COR-L47 (cell line): ENCODE results near the gene TNFRSF12A.
A peak's percentile ranks its signal among the peaks of the same experiment; 100 is the strongest.
"Not testable (repeated sequence)": the region's sequence is repeated elsewhere in the genome, so short reads cannot be mapped to it uniquely, and the experiment has no call there.

Experiments used
- DNase-seq: peaks from one replicate; lab custom pipeline; 2025; lab: John Stamatoyannopoulos, UW

Gene TNFRSF12A

DNA sequence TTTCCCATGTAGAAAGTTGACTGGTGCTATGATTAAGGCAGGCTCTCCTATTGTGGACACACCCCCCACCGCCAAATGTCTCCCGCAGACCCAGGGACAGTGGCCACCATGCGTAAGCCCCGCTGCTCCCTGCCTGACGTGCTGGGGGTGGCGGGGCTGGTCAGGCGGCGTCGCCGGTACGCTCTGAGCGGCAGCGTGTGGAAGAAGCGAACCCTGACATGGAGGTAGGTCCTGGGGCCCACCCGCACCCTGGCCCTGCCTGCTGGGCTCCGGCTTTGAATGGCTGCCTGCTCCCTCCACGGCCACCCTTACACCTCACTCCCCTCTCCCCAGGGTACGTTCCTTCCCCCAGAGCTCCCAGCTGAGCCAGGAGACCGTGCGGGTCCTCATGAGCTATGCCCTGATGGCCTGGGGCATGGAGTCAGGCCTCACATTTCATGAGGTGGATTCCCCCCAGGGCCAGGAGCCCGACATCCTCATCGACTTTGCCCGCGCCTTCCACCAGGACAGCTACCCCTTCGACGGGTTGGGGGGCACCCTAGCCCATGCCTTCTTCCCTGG is 29.8 kb downstream of the TNFRSF12A start:
- DNase-seq: no peak

DNA sequence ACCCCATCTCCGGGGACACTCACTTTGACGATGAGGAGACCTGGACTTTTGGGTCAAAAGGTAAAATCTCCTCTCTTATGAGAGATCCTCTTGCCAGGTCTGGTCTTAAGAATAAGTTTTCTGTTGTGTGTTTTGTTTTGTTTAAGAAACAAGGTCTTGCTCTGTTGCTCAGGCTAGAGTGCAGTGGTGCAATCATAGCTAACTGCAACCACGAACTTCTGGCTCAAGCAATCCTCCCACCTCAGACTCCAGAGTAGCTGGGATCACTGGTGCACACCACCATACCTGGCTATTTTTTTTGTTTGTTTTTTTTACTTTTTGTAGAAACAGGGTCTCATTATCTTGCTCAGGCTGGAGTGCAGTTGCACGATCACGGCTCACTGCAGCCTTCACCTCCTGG is 30.3 kb downstream of the TNFRSF12A start:
- DNase-seq: no peak

DNA sequence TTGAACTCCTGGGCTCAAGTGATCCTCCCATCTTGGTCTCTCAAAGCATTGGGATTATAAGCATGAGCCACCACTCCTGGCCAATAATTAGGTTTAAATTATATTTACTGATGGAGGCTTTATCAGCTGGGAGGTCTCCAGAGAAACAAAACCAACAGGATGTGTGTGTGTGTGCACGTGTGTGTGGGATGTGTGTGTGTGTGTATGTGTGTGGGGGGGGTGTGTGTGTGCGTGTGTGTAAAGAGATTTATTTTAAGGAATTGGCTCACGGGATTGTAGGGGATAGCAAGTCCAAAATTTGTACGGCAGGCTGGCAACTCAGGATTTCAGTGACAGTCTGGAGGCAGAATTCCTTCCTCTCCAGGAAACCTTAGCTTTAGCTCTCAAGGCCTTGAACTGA is 30.8 kb downstream of the TNFRSF12A start:
- no peak for DNase-seq

DNA sequence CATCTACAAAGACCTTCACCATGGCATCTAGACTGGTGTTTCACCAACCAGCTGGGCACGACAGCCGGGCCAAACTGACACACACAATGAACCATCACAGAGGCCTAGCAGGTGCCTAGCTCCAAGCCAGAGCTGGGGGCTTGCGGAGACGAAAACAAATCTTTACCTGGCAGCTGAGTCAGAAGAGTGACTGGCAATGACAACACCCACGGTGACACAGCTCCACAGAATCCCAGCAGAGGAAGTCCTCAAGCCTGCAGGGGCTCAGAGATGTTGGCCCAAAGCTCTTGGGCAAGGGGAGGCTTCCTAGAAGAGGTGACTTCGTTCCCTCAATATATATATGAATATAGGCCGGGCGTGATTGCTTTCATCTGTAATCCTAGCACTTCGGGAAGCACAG is 31.3 kb downstream of the TNFRSF12A start:
- no peak for DNase-seq

DNA sequence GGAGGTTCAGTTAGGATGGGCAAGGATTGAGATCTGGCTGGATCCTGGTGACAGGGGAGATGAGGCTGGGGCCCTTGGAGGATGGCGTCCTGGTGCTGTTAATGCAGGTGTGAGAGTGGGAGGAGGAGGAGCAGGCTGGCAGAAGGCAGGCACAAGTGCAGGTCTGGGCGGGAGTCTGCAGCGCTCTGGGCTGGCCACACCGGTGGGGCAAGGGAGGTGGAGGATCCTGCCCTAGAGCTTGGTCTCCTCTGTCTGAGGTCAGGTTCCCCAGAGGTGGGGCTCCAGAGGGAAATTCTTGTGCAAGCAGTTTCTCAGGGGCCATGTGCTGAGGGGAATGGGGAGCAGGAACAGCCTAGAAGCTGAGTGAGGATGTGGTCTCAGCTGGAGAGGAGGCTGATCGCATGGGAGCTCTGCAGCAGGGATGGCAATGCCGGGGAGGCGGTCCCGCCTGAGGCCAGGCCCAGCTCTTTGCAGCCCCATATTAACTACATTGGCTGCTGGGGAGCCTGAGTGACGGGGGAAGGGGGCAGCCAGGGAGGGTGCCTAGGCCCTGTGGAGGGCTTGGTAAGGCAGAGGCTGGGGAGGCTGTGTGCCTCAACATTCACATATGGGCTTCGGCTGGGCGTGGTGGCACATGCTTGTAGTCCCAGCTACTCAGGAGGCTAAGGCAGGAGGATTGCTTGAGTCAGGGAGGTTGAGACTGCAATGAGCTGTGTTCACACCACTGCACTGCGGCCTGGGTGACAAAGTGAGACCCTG is 32.6 kb downstream of the TNFRSF12A start:
- not testable (repeated sequence) for DNase-seq

DNA sequence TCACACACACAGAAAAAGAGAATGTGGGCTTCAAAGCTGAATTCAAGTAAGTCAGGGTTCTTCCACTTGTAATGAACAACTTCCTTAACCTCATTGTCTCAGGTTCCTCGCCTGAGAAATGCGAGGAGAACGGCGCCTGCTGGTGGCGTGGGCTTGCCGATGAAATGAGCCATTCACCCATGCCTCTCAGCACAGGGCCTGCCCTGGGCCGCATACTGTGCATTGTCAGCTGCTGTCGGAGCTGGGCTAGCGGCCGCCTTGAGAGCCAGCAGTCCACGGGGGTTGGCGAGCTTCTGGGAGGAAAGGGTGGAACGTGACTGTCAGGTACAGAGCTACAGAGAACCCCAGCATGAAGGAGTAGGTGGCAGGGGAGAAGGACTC is 33.2 kb downstream of the TNFRSF12A start:
- DNase-seq: not testable (repeated sequence)

DNA sequence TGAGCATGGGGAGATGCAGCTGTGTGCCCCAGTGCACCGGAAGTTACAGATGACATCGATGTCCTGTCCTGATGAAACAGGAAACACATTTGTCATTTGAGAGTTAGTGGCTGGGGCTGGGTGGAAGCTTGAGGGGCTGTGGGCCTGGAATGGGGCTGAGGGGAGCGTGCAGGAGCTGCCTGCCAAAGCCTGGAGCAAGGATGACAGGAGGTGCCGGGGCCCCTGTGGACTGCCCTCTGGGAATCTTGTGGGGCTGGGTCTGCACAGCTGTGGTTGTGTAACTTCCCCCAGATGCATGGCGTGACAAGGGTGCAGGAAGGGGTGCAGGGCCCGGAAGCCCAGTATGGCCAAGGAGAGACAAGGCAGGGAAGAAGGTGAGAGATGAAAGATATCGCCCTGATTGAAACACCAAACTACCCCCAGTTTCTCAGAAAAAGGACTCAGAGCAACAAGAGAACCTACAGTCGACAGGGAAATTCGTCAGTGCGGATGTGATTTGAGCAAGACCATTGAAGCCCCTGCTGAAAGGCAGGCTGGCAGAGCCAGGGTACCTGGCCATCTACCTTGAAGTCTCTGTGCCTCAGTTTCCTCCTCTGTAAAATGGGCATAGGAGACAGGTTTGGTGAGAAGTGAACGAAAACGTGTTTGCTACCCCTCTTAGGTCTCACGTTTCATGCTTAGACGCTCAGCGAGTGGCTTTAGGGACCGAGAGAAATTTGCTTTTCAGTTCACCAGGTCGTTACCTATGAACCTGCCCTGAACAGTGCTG is 35.0 kb downstream of the TNFRSF12A start:
- DNase-seq: no peak

DNA sequence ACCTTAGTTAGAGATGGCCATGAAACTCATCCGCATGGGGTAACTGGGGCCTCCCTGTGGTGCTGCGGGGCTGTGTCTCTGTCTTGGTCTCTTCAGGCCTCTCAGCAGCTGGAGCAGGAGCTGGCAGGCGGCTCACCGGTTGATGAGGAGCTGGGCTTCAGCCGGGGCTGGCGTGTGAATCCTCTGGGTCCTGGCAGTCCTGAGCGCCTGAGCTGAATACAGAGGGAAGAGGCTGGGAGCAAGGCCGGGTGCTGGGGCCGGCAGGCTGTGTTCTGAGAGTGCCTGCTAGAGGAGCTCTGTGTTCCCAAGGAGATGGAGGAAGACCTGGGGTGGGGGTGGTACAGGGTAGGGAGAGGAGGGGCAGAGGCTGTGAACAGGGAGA is 35.6 kb downstream of the TNFRSF12A start:
- not testable (repeated sequence) for DNase-seq

DNA sequence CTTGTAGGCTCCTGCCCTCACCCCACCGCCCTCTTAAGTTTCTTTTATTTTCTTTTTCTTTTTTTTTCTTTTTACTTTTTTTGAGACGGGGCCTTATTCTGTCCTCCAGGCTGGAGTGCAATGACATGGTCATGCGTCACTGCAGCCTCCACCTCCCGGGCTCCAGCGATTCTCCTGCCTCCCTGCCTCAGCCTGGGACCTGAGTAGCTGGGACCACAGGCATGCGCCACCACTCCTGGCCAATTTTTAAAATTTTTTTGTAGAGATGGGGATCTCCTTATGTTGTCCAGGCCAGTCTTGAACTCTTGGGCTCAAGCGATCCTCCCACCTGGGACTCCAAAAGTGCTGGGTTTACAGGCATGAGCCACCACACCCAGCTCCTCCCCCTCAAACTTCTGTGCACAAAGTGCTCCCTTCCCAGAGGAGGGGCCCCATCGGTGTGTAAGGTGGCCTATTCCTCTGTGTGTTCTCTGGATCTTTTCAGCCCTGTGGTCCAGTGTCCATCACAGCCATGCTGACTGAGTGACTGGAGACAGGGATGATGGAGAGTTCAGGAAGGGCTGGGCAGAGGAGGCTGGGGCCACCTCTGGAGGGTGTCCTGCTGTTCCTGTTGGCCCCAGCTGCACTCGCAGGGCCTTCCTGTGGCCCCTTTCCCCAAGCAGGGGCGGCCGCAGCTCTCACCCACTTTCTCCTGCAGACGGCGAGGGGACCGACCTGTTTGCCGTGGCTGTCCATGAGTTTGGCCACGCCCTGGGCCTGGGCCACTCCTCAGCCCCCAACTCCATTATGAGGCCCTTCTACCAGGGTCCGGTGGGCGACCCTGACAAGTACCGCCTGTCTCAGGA is 36.4 kb downstream of the TNFRSF12A start:
- DNase-seq: no peak

DNA sequence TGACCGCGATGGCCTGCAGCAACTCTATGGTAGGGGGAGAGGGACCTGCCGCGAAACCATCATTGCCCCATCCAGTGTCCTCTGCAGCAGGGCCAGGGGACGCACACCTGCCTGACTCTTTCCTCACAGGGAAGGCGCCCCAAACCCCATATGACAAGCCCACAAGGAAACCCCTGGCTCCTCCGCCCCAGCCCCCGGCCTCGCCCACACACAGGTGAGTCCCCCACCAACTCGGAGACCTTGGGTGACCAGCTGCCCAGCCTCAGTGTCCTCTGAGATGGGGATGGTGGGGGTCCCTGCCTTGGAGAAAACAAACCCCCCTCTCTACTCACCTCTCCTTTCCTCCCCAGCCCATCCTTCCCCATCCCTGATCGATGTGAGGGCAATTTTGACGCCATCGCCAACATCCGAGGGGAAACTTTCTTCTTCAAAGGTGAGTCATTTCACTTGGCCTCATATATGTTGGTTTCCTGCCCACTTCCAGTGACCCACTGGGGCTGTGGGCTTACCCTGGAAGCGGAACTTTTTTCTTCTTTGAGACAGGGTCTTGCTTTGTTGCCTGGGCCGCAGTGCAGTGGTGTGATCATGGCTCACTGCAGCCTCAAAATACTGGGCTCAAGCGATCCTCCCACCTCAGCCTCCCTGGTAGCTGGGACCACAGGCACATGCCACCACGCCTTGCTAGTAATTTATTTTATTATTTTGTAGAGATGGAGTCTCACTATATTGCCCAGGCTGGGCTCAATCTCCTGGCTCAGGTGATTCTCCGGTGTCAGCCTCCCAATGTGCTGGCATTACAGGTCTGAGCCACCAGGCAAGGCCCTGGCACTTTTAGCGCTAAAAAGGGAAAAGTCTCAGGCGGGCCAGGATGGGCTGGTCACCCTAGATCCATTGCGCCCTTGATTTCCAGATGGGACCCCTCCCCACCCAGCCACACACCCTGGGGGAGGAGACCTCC is 37.3 kb downstream of the TNFRSF12A start:
- no peak for DNase-seq

DNA sequence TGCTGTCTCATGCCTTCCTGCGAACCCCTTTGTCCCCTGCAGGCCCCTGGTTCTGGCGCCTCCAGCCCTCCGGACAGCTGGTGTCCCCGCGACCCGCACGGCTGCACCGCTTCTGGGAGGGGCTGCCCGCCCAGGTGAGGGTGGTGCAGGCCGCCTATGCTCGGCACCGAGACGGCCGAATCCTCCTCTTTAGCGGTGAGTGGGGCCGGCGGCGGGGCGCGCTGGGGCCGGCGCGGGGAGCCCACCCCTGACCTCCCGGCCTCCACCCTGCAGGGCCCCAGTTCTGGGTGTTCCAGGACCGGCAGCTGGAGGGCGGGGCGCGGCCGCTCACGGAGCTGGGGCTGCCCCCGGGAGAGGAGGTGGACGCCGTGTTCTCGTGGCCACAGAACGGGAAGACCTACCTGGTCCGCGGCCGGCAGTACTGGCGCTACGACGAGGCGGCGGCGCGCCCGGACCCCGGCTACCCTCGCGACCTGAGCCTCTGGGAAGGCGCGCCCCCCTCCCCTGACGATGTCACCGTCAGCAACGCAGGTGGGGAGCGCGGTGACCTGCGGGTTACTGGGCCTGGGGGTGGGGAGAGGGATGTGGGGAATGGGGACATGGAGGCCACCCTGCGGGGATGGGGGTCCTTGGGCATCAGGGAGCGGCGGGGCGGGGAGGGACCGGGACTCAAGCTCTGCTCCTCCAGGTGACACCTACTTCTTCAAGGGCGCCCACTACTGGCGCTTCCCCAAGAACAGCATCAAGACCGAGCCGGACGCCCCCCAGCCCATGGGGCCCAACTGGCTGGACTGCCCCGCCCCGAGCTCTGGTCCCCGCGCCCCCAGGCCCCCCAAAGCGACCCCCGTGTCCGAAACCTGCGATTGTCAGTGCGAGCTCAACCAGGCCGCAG is 38.2 kb downstream of the TNFRSF12A start:
- DNase-seq: peak; percentile 28

DNA sequence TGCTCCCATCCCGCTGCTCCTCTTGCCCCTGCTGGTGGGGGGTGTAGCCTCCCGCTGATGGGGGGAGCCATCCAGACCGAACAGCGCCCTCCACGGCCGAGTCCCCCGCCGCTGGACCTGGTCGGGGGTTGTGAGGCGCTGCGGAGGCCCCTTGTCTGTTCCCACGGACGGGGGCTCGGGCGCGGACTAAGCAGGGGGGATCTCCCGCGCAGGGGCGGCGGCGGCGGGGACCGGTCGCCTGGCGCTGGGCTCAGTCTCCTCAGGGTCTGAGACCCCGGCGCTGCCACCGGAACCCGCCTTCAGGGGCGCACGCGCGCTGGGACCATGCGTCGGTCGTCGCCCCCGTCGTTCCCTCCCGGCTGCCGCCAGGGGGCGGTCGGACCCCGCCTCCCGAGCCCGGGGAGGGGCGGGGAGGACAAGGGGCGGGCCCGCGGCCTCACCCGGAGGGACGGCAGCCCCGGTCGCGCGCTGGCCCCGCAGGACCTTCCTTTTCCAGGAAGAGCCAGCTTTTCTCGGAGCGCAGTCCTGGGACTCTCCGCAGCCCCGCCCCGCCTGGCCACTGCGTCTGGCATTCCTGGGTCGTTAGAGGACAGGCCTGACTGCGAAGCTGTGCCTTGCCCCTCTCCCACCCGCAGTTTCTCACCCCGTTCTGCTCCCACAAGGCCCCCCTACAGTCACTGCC is 39.0 kb downstream of the TNFRSF12A start:
- DNase-seq: peak; percentile 78

DNA sequence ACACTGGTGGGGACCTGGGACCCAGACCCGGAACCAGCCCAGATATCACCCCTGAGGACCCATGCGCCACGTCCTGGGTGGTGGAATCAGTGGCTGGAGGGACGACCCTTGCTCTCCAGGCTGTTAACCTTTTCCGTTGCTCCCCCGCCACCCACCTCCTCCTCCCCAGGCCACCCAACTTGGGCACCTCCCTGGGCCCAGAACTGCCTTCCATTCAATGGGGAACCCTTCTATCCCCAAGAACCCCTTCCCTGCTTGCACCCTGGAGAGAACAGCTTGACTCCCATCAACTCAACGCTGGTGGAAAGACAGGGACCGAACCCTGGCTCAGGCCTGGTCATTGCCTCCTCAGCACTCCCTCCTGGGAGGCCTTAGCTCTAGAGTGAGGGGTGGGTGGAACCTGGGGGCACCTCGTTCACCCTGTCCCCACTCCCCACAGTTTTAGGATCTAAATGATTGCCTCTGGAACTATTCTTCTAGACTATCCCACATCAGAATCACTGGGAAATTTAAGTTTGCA is 39.6 kb downstream of the TNFRSF12A start:
- DNase-seq: no peak

DNA sequence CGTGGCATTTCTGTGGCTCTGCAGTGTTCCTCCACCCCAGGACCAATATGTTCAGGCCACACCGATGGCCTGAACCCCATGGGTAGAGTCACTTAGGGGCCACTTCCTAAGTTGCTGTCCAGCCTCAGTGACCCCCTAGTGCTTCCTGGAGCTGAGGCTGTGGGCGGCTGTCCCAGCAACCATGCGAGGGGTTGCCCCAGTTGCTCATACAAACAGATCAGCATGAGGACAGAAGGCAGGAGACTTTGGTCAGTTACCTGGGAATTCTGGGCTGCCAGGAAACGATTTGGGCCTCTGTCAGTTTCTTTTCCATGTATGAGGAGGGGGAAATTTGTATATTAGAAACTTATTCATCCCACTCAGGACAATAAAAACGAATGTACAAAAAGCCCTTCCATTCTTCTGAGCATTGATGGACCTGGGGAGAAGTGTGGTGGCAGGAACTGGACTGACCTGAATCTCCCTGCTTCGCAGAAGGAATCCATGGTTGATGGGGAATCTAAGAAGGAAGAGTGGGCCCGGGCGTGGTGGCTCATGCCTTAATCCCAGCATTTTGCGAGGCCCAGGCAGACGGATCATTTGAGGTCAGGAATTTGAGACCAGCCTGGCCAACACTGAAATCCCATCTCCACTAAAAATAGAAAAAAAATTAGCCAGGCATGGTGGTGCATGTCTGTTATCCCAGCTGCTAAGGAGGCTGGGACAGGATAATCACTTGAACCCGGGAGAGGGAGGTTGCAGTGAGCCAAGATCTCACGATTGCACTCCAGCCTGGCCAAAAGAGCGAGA is 40.4 kb downstream of the TNFRSF12A start:
- no peak for DNase-seq

DNA sequence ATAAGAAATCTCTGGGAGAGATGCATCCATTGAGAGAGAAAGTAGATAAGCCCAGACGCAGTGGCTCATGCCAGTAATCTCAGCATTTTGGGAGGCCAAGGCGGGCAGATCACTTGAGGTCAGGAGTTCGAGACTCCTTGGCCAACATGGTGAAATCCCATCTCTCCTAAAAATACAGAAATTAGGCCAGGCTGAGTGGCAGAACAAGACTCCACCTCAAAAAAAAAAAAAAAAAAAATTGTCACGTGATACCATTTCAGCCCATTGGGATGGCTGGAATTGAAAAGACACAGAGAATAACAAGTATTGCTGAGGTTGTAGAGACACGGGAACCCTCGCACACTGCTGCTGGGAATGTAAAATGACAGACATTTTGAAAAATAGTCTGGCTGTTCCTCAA is 42.4 kb downstream of the TNFRSF12A start:
- no peak for DNase-seq

DNA sequence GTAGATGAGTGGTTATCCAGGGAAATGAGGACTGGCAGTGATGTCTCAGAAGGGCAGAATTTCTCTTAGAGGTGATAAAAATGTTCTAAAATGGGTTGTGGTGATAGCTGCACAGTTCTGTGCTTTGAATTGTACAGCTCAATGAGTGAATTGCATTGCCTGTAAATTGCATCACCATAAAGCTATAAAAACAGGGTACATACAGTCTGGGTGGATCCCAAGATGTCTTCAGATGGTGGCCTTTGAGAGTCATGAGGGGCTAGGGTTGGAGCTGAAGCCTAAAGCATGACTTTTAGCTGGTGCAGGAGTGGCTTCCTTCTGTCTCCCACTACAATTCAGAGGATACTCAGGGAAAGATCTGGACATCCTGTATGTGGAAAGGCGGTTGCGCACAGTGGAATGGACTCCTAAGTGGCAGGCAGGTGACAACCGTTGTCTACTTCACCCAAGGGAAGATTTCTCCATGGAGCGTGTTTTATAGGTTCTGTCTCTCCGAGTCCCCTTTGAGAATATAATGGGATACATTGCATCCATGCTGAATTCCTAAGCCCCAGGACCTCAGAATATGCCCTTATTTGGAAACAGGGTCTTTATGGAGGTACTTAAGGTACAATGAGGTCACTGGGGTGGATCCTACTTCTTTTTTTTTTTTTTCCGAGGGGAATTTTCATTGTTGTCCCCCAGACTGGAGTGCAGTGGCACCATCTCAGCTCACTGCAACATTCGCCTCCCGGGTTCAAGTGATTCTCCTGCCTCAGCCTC is 43.6 kb downstream of the TNFRSF12A start:
- no peak for DNase-seq

DNA sequence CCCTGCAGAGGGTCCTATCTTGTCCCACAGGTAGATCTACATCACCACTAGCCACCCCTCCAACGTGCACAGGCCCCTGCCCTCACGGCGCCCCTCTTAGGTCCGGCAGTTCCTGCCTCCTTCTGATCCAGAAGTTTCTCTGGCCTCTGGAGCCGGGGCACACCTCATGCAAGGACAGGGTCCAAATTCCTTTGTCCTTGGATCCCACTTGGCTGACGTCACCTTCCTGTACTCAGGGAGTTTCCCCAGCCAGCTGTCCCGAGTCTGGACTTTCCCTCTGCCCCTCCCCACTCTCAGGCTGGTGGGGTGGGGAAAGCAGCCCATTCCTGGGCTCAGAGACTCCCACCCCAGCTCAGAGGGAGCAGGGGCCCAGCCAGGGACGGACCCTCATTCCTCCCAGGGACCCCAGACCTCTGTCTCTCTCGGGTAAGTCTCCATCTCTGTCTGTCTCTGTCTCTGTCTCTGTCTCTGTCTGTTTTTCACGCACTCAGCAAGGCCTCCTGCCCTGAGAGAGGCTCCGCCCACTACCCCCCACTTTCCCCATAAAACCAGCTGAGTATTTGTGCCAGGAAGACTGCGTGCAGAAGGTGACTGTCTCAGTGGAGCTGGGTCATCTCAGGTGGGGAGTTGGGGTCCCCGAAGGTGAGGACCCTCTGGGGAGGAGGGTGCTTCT is 45.0 kb downstream of the TNFRSF12A start, which contains the start of gene IL32:
TSS of gene IL32 (plus strand) at position 572 of the 673 bp plus-strand sequence. CDS start 172 bp downstream, outside the sequence.
- no peak for DNase-seq
